LHCN-M2 (cell line): ENCODE results near the gene OR10T2. TPM values are rescaled to one million over a fixed set of nuclear protein-coding genes. Genes with fewer than 3 reads are reported as not detected.
"Not testable (repeated sequence)": the region's sequence is repeated elsewhere in the genome, so short reads cannot be mapped to it uniquely, and the experiment has no call there.

Source experiments
- DNase-seq: peaks from one replicate; pipeline ENCODE4 v3.0.0-alpha.2; 2012; ENCODE audit warnings: low read depth
- polyA plus RNA-seq: library from polyadenylated mRNA; unstranded; fragments of >200 nt; gene quantifications from one replicate; pipeline ENCODE4 v1.2.1, GENCODE V29; 2012; ENCODE audit warnings: missing spikeins
- total RNA-seq: library from RNA; depleted of rRNA; stranded (reverse); fragments of >200 nt; gene quantifications from 2 replicates; pipeline ENCODE4 v1.2.3, GENCODE V29; 2014; rRNA removed

Gene OR10T2
- not detected in 2 replicates for total RNA-seq
- not detected for polyA plus RNA-seq

GRCh38 chr1:158398818-158399514 lies at the start of gene OR10T2:
OR10T2 (minus strand) TSS chr1:158399466; CDS start chr1:158399466, 0 bp downstream.
- no peak for DNase-seq

GRCh38 chr1:158445376-158445775 lies 46.1 kb upstream of the OR10T2 start:
- DNase-seq: no peak

- DNase-seq: no peak
Observed at GRCh38 chr1:158434741-158435140, 35.5 kb upstream of the OR10T2 start.

GRCh38 chr1:158430163-158430562 lies 30.9 kb upstream of the OR10T2 start:
- not testable (repeated sequence) for DNase-seq

GRCh38 chr1:158426137-158426536 lies 26.9 kb upstream of the OR10T2 start, which contains the start of gene OR10K2:
OR10K2 (minus strand) TSS chr1:158426237; CDS start chr1:158420866, 5,371 bp downstream.
- DNase-seq: no peak

GRCh38 chr1:158425027-158425426 lies 25.8 kb upstream of the OR10T2 start:
- DNase-seq: no peak

- DNase-seq: no peak
Observed at GRCh38 chr1:158422212-158422611, 22.9 kb upstream of the OR10T2 start.

GRCh38 chr1:158417586-158417985 lies 18.3 kb upstream of the OR10T2 start:
- DNase-seq: no peak

- DNase-seq: no peak
Observed at GRCh38 chr1:158414651-158415345, 15.5 kb upstream of the OR10T2 start.

- DNase-seq: no peak
Observed at GRCh38 chr1:158407092-158407491, 7.8 kb upstream of the OR10T2 start.

- no peak for DNase-seq
Observed at GRCh38 chr1:158400871-158401270, 1.6 kb upstream of the OR10T2 start.

GRCh38 chr1:158396646-158397045 lies 2.6 kb downstream of the OR10T2 start:
- no peak for DNase-seq

GRCh38 chr1:158393476-158393875 lies 5.8 kb downstream of the OR10T2 start:
- no peak for DNase-seq

GRCh38 chr1:158391099-158391498 lies 8.2 kb downstream of the OR10T2 start:
- no peak for DNase-seq

GRCh38 chr1:158390331-158390730 lies 8.9 kb downstream of the OR10T2 start:
- DNase-seq: no peak

GRCh38 chr1:158374860-158375259 lies 24.4 kb downstream of the OR10T2 start:
- no peak for DNase-seq

GRCh38 chr1:158374101-158374500 lies 25.2 kb downstream of the OR10T2 start:
- DNase-seq: not testable (repeated sequence)

- no peak for DNase-seq
Observed at GRCh38 chr1:158371188-158371953, 27.9 kb downstream of the OR10T2 start.

GRCh38 chr1:158366783-158367182 lies 32.5 kb downstream of the OR10T2 start:
- DNase-seq: no peak

GRCh38 chr1:158362941-158363340 lies 36.3 kb downstream of the OR10T2 start:
- DNase-seq: no peak

- DNase-seq: no peak
Observed at GRCh38 chr1:158362482-158362881, 36.8 kb downstream of the OR10T2 start.

GRCh38 chr1:158357441-158357840 lies 41.8 kb downstream of the OR10T2 start:
- no peak for DNase-seq
